ENCODE measurements around the gene USP25.

Gene USP25, protein sequence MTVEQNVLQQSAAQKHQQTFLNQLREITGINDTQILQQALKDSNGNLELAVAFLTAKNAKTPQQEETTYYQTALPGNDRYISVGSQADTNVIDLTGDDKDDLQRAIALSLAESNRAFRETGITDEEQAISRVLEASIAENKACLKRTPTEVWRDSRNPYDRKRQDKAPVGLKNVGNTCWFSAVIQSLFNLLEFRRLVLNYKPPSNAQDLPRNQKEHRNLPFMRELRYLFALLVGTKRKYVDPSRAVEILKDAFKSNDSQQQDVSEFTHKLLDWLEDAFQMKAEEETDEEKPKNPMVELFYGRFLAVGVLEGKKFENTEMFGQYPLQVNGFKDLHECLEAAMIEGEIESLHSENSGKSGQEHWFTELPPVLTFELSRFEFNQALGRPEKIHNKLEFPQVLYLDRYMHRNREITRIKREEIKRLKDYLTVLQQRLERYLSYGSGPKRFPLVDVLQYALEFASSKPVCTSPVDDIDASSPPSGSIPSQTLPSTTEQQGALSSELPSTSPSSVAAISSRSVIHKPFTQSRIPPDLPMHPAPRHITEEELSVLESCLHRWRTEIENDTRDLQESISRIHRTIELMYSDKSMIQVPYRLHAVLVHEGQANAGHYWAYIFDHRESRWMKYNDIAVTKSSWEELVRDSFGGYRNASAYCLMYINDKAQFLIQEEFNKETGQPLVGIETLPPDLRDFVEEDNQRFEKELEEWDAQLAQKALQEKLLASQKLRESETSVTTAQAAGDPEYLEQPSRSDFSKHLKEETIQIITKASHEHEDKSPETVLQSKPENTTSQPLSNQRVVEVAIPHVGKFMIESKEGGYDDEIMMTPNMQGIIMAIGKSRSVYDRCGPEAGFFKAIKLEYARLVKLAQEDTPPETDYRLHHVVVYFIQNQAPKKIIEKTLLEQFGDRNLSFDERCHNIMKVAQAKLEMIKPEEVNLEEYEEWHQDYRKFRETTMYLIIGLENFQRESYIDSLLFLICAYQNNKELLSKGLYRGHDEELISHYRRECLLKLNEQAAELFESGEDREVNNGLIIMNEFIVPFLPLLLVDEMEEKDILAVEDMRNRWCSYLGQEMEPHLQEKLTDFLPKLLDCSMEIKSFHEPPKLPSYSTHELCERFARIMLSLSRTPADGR

DNA sequence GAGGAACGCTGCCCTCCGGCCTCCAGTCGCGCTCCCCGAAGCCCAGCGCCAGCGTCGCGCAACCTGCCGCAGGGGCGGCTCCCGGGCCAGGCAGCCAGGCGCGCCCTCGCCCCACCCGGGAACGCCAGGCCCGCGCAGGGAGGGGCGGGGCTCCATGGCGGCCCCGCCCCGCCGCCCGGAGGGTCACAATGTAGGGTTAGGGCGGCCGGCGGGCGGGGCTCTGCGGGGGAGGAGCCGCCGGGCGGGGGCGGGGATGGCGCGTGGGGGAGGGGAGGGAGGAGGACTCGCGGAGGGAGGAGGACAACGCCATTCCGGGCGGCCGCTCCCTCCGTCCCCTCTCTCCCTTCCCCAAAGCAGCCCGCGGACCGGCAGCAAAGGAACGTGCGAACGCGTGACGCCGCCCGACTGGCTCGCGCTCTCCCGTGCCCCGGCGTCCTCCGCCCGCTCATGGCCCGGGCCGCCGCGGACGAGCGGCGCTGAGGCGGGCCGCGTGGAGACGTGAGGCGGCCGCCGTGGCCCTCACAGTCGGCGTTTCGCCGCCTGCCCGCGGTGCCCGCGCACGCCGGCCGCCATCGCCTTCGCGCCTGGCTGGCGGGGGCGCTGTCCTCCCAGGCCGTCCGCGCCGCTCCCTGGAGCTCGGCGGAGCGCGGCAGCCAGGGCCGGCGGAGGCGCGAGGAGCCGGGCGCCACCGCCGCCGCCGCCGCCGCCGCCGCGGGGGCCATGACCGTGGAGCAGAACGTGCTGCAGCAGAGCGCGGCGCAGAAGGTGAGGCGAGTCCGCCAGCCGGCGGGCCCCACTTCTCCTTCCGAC, at the start of gene USP25:
Gene USP25, plus strand, starts transcription at position 309 of the 810 bp plus-strand sequence. Its CDS starts 412 bp downstream, at position 721.
- DNase-seq (ENCODE audit: low read depth in 2 of 3, low spot score in 1 of 3), result peak; percentile 69 to 80 (median 80)

DNA sequence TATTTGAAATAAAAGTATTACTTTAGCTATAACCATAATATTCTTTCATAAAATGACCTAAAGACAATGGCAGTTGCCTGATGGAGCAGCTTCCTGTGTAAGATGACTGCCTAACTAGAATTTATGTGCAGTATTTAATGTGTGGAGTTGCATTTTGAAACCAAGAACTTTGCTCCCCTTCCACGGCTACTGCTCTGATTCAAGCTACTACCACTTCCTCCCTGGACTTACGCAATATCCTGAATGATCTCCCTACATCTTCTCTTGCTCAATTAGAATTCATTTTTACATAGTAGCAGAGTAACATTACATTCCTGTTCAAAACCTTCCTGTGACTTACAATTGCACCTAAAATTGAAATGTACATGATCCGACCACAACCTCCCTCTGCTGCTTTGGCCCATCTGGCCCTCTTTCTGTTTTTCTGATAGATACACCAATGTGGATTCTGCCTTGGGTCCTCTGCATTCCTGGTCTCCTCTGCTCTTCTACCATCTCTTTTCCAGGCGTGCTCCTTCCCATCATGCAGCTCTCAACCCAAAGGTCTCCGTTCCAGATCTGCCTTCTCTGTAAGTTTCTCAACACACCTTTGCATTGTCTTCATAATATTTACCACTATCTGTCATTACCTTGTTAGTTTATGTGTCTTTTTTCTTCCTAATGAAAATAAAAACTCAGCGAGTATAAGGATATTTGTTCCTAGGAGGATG, 47.4 kb upstream of the USP25 start:
- no peak for DNase-seq (ENCODE audit: low read depth in 2 of 3, low spot score in 1 of 3)

GRCh38 chr21:15682977-15683376, 46.8 kb upstream of the USP25 start:
- no peak for DNase-seq (ENCODE audit: low read depth in 2 of 3, low spot score in 1 of 3)

DNA sequence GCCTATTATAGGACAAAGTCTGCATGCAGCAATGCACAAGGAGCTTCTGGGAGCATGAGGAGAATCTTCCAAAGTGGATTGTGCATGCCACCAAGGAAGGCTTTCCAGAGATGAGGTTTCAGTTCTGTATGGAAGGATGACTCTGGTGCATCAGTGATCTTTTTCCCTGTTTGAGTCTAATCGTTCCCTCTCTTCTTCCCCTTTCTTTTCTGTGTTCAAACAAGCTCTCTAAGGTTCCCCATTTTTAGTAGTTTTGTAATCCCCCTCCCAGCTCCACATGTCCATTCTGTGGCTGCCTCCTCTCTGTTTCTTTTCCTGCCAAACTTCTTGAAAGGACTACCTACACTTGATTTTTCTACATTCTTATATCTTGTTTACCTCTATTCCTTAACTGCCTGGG, 43.3 kb upstream of the USP25 start:
- DNase-seq (ENCODE audit: low read depth in 2 of 3, low spot score in 1 of 3), result no peak

DNA sequence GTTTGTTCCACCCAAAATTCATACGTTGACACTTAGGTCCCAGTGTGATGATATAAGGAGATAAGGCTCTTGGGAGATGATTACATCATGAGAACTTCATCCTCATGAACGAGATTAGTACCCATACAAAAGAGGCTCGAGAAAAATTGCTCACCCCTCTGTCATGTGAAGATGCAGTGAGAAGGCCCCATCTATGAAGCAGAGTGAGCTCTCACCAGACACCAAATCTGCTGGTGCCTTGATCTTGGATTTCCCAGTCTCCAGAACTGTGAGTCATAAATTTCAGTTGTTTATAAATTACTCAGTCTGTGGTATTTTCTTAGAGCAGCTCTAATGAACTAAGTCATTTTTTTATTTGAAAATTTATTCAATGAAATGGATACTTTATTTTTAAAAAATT, 42.6 kb upstream of the USP25 start:
- no peak for DNase-seq (ENCODE audit: low read depth in 2 of 3, low spot score in 1 of 3)

DNA sequence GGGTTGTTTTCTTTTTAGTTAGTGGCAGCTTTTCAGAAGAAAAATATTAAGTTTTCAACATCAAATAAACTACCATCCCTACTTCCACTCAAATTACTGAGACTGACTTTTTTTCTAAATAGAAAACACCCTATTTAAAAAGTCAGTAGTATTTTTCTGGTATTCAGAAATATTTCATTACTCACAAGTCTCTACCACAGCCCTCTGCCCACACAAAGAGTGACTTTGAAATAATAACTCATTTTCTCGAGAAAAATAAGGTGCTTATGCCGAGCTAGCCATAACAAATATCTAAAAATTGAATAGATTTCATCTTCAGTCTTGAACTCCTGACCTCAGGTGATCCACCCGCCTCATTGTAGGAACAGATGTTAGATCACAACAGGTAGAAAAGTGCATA, 41.8 kb upstream of the USP25 start:
- no peak for DNase-seq (ENCODE audit: low read depth in 2 of 3, low spot score in 1 of 3)

- DNase-seq (ENCODE audit: low read depth in 2 of 3, low spot score in 1 of 3), result no peak
These were observed 41.0 kb upstream of the USP25 start for GRCh38 chr21:15688809-15689208.

DNA sequence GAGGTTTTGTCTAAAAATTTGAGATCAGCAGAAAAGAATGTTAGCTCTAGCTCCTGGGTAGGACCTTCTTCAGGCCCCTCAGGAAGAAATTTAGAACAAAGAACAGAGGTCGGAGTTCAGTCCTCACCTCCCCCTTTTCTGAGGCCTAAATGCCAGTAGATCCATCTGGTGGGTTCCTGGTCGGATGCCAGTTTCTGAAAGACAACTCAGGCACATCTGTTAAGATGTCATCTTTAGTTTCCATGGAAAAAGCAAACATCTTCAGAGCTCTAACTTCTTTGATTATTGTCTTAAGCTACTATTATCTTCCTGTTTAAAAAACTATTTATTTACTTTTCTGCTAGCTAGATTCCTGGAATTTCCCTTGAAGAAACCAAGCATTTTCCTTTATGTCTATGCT, 37.1 kb upstream of the USP25 start:
- no peak for DNase-seq (ENCODE audit: low read depth in 2 of 3, low spot score in 1 of 3)

GRCh38 chr21:15695241-15695640, 34.5 kb upstream of the USP25 start:
- no peak for DNase-seq (ENCODE audit: low read depth in 2 of 3, low spot score in 1 of 3)

DNA sequence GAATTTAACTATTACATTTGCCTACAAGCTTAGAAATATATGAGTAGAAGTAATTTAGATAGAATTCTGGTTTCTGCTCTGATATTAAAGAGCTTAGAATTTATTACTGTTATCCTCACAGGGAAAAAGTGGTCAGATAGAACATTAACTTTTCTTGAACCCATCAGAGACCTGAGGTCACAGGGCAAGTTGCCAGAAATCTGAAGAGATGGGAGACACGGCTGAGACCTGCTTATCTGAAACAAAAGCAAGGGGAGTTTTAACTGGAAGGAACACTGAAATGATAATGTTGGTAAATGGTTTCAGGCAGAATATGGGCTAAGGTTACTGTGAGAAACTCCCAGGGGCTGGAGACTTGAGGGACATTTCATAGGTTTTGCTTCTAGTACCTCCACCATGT, 28.0 kb upstream of the USP25 start:
- DNase-seq (ENCODE audit: low read depth in 2 of 3, low spot score in 1 of 3), result no peak

DNA sequence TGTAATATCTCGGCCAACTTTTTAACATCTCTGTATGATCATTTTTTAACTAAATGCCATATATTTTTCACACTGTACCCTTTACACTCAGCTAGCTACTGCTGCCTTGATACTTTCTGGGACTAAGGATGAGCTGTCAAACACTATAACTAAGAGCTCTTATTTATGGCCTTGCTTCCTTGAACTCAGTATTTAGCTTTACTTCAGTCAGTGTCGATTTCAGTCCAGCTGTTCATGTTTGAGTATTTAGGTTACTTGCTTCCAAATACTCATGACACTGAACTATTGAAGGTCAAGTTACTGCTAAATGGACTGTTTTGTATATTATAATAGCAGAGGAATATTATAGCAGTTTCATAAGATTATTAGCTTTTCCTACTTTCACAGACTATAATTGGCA, 25.9 kb upstream of the USP25 start:
- no peak for DNase-seq (ENCODE audit: low read depth in 2 of 3, low spot score in 1 of 3)

GRCh38 chr21:15706696-15707095, 23.1 kb upstream of the USP25 start:
- DNase-seq (ENCODE audit: low read depth in 2 of 3, low spot score in 1 of 3), result no peak

DNA sequence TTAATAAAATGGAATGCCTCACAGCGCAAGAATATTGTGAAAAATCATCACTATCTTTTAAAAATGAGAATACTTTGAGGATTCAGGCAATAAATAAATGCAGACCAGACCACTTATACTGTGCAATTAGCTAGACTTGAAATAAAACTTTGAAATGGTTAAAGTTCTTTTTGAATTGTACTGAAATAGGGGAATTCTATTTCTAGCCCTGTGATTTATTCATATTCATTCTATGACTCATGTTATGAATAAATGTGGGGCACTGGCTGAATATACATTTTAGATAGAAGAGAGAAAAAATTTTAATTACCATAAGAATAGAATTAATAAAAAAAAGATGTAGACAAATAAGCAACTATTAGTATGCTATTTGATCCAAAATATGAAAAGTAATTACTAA, 16.4 kb upstream of the USP25 start:
- no peak for DNase-seq (ENCODE audit: low read depth in 2 of 3, low spot score in 1 of 3)

DNA sequence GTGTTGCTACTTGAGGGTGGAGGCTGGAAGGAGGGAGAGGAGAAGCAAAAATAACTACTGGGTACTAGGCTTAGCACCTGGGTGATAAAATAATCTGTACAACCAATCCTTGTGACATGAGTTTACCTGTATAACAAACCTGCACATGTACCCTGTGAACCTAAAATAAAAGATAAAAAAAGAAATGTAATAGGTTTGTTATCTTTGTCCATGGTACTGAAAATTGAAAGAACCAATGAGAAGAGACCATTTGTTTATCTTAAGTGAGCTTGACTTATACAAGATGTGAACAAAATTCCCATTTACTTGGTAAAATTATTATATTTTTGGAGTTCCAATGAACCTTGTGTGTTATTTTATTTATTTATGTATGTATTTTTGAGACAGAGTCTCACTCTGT, 11.1 kb upstream of the USP25 start:
- DNase-seq (ENCODE audit: low read depth in 2 of 3, low spot score in 1 of 3), result no peak

DNA sequence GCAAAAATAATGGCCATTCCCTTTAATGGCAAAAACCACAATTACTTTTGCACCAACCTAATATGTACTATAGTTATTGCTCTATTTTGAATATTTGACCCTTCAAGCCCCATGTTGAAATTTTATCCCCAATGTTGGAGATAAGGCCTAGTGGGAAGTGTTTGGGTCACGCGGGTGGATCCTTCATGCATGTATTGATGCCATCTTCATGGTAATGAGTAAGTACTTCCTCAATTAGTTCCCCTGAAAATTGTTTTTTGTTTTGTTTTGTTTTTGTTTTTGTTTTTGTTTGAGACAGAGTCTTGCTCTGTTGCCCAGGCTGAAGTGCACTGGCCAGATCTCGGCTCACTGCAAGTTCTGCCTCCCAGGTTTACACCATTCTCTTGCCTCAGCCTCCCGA, 9.8 kb upstream of the USP25 start:
- no peak for DNase-seq (ENCODE audit: low read depth in 2 of 3, low spot score in 1 of 3)

GRCh38 chr21:15722591-15723324, 7.0 kb upstream of the USP25 start:
- no peak for DNase-seq (ENCODE audit: low read depth in 2 of 3, low spot score in 1 of 3)

DNA sequence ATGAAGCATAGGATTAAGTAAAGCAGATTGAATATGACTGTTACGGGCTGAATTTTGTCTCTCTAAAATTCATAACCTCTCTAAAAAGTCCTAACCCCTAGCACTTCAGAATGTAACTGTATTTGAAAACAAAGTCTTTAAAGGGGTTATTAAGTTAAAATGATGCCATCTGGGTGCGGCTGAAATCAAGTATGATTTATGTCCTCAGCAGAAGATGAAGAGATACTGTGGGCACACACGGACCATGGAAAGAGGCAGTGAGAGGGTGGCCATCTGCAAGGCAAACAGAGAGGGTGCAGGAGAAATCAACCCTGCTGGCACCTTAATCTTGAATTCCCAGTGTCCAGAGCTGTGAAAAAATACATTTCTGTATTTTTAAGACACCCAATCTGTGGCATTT, 3.8 kb upstream of the USP25 start:
- DNase-seq (ENCODE audit: low read depth in 2 of 3, low spot score in 1 of 3), result no peak

- DNase-seq (ENCODE audit: low read depth in 2 of 3, low spot score in 1 of 3), result no peak
These were observed 1.7 kb upstream of the USP25 start for GRCh38 chr21:15728046-15728445.

- DNase-seq (ENCODE audit: low read depth in 2 of 3, low spot score in 1 of 3), result no peak
These were observed 472 bp upstream of the USP25 start for GRCh38 chr21:15729346-15729673.
